ENCODE measurements around the gene CIPC. TPM values are rescaled to one million over a fixed set of nuclear protein-coding genes. Genes with fewer than 3 reads are reported as not detected.
A peak's percentile ranks its signal among the peaks of the same experiment; 100 is the strongest.

CIPC gene
- total and polyA plus RNA-seq, 9 donors: 7.0 to 32.4 (median 21.4) TPM

DNA sequence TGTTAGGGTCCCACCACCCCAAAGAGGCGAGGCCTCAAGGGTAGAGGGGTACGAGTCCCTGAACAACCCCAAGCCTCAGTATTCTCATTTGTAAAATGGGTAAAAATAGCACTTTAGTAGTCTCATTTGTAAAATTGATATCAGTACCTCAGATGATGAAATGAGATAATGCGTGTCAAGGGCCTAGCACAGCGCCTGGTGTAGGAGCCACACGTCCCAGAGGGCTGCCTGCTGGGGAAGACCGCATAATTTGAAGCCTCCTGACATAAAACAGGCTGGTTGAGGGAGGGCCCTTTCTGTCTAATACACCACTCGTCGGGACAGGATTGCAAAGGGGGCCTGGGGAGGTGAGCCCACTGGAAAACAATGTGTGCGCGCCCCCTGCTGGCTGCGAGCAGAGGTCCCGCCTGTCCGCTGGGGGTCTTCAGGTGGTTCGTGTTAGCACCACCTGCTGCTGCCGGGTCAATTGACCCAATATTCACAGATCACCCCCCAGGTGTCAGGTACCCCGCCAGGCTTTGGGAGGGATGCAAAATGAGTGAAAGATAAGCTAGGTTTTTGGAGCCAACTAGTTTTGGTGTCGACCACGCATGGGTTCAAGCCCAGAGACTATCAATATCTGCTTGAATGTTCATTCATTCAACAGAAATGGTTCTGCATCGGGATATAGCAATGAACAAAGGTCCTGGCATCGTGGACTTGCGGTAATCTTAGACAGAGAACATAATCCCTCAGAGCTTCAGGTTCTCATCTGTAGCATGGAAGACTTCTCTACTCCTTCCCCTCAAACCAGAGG lies 44.8 kb upstream of the CIPC start:
- H3K27me3 ChIP-seq: no peaks in the 10 kb centered on the region
- H3K36me3 ChIP-seq: no peaks in the 10 kb centered on the region
- peak; percentile 78 to 87 (median 86) for DNase-seq
- no peak overlapping the region for H3K27ac ChIP-seq
- no peak overlapping the region for H3K4me3 ChIP-seq
- H3K4me1 ChIP-seq (ENCODE audit: insufficient read depth): no peaks in the 10 kb centered on the region
- 34 to 37% (median 36%) methylated on average over 21 of the region's 21 CpGs for WGBS, 3 donors
- H3K9me3 ChIP-seq: no peaks in the 10 kb centered on the region
- TF ChIP-seq, protein P1, sequence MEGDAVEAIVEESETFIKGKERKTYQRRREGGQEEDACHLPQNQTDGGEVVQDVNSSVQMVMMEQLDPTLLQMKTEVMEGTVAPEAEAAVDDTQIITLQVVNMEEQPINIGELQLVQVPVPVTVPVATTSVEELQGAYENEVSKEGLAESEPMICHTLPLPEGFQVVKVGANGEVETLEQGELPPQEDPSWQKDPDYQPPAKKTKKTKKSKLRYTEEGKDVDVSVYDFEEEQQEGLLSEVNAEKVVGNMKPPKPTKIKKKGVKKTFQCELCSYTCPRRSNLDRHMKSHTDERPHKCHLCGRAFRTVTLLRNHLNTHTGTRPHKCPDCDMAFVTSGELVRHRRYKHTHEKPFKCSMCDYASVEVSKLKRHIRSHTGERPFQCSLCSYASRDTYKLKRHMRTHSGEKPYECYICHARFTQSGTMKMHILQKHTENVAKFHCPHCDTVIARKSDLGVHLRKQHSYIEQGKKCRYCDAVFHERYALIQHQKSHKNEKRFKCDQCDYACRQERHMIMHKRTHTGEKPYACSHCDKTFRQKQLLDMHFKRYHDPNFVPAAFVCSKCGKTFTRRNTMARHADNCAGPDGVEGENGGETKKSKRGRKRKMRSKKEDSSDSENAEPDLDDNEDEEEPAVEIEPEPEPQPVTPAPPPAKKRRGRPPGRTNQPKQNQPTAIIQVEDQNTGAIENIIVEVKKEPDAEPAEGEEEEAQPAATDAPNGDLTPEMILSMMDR (IDR thresholded peaks at IDR 0.05): peak; percentile 75 to 96 (median 94)
- no peak for TF ChIP-seq EP300 (IDR thresholded peaks at IDR 0.05)
- intact Hi-C loops (cut with DNase I): loop anchor here (1.0 to 5.0 kb wide), 5 partner anchors 136 to 1816 kb away; no protein-coding TSS in a partner anchor

DNA sequence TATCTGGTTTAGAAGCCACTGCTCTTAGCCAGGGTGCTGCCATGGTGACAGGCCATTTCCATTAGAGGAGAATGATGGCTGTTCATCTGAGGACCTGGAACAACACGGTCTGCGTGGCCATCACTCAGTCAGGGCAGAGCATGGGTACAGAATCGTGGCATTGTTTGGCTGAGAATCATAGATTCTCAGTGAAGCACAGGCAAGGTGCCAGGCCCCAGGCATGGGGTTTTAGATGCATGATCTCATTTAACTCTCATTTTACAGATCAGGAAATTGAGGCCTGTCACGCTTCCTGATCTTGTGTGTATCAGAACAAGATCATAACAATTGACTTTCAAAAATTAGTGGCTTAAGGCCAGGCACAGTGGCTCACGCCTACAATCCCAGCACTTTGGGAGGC lies 42.8 kb upstream of the CIPC start:
- intact Hi-C loops (cut with DNase I): no loop called here
- 79 to 91% (median 90%) methylated on average over 5 of the region's 5 CpGs for WGBS, 3 donors
- no peak for TF ChIP-seq POLR2A (IDR thresholded peaks at IDR 0.05)
- TF ChIP-seq EP300 (IDR thresholded peaks at IDR 0.05): no peak
- TF ChIP-seq, protein P1 (IDR thresholded peaks at IDR 0.05): no peak
- H3K4me3 ChIP-seq: no peak overlapping the region
- H3K27me3 ChIP-seq: no peaks in the 10 kb centered on the region
- H3K27ac ChIP-seq: no peak overlapping the region
- DNase-seq: no peak
- no peaks in the 10 kb centered on the region for H3K4me1 ChIP-seq (ENCODE audit: insufficient read depth)
- no peaks in the 10 kb centered on the region for H3K9me3 ChIP-seq
- no peaks in the 10 kb centered on the region for H3K36me3 ChIP-seq

DNA sequence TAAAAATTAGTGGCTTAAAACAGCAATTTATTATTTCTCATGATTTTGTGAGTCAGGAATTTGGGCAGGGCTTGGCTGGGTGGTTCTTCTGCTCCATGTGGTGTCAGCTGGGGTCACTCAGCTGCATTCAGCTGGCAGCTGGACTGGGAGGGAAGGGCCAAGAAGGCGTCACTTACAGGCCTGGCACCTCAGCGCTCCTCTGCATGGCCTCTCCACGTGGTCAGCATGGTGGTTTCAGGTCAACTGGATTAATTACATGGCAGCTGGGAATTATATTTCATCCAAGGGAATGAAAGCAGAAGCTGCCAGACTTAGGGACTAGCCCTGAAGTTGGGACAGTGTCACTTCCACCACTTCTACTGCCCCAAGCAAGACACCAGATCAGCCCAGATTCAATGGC lies 42.1 kb upstream of the CIPC start:
- no peaks in the 10 kb centered on the region for H3K4me1 ChIP-seq (ENCODE audit: insufficient read depth)
- H3K4me3 ChIP-seq: no peak overlapping the region
- H3K36me3 ChIP-seq: no peaks in the 10 kb centered on the region
- TF ChIP-seq, protein P1 (IDR thresholded peaks at IDR 0.05): no peak
- TF ChIP-seq POLR2A (IDR thresholded peaks at IDR 0.05): no peak
- no peak for TF ChIP-seq EP300 (IDR thresholded peaks at IDR 0.05)
- 81 to 89% (median 82%) methylated on average over 3 of the region's 3 CpGs for WGBS, 3 donors
- H3K27me3 ChIP-seq: no peaks in the 10 kb centered on the region
- no peaks in the 10 kb centered on the region for H3K9me3 ChIP-seq
- intact Hi-C loops (cut with DNase I): no loop called here
- H3K27ac ChIP-seq: no peak overlapping the region
- DNase-seq: no peak

DNA sequence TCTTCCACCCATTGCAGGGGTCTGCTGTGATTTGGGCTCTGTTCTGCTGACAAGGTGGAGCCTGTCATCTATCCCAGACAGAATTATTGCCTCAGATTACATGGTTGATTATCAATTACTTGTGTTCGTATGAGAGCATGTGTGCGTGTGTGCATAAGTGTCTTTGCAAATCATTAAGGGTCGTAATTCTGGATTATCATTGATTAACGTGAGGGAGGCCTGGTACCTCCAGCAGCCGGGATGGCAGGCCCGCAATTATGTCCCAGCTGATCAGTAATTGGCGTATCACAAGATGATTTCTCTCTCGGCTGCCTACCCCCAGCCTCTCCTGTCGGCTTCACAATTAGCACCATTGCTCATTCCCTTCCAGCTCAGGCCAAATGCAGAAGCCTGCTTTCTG lies 39.9 kb upstream of the CIPC start:
- no peak for DNase-seq
- intact Hi-C loops (cut with DNase I): no loop called here
- H3K4me3 ChIP-seq: no peak overlapping the region
- no peak overlapping the region for H3K27ac ChIP-seq
- no peak for TF ChIP-seq EP300 (IDR thresholded peaks at IDR 0.05)
- H3K27me3 ChIP-seq: no peaks in the 10 kb centered on the region
- H3K9me3 ChIP-seq: no peaks in the 10 kb centered on the region
- WGBS, 3 donors: 87 to 93% (median 88%) methylated on average over 9 of the region's 9 CpGs
- H3K36me3 ChIP-seq: no peaks in the 10 kb centered on the region
- H3K4me1 ChIP-seq (ENCODE audit: insufficient read depth): no peaks in the 10 kb centered on the region

DNA sequence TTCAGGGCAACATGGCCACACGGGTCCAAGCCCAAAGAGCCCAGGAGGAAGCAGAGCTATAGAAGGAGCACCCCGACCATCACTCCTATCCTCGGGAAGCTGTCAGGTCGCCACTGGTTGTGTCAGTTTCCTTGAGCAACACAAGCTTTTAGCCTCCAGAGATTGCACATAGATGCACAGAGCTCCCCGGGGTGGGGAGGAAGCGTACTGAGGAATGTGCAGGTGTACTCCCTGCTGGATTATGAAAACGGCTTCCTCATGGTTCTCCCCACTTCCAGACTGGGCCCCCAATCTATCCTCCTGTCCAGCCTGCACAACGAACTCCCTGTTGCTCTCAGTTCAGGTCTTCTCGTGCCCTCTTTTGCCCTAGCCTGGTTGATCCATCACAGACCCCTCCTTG lies 39.3 kb upstream of the CIPC start:
- no peak for DNase-seq
- Histone ChIP-seq H3K36me3 (no peaks in the 10 kb centered on the region), H3K9me3 (no peaks in the 10 kb centered on the region), H3K4me1 (ENCODE audit: insufficient read depth) (no peaks in the 10 kb centered on the region), H3K27ac (no peak overlapping the region), H3K4me3 (no peak overlapping the region), H3K27me3 (no peaks in the 10 kb centered on the region)
- no peak for TF ChIP-seq POLR2A (IDR thresholded peaks at IDR 0.05)
- TF ChIP-seq, protein P1 (IDR thresholded peaks at IDR 0.05): no peak
- no peak for TF ChIP-seq EP300 (IDR thresholded peaks at IDR 0.05)
- WGBS, 3 donors: 77 to 81% (median 79%) methylated on average over 9 of the region's 9 CpGs
- intact Hi-C loops (cut with DNase I): no loop called here
